ENCODE data around the gene MLKL. TPM values are rescaled to one million over a fixed set of nuclear protein-coding genes. Genes with fewer than 3 reads are reported as not detected.

MLKL gene
- total and polyA plus RNA-seq, 2 of the 13 experiments (the other 11 are each of a cell fraction or from before 2014, with no cell fraction given) = 6.4 to 10.7 TPM

GRCh38 chr16:74700438-74701225, at the start of gene MLKL (continued):
- 0 out of 2 replicates have a peak, but pooled peaks have one; percentile 46 for TF ChIP-seq ZNF839 (CRISPR knock-in tag; IDR thresholded peaks at IDR 0.05; ENCODE audit: borderline replicate concordance)
- TF ChIP-seq SNAI1 (CRISPR knock-in tag; IDR thresholded peaks at IDR 0.05; ENCODE audit: borderline replicate concordance) = peak; percentile 91; the same call in 1 of the 2 replicates
- TF ChIP-seq CBX5 (CRISPR knock-in tag; IDR thresholded peaks at IDR 0.05; ENCODE audit: borderline replicate concordance) = no peak; the same call in 1 of the 2 replicates
- TF ChIP-seq, protein P1, sequence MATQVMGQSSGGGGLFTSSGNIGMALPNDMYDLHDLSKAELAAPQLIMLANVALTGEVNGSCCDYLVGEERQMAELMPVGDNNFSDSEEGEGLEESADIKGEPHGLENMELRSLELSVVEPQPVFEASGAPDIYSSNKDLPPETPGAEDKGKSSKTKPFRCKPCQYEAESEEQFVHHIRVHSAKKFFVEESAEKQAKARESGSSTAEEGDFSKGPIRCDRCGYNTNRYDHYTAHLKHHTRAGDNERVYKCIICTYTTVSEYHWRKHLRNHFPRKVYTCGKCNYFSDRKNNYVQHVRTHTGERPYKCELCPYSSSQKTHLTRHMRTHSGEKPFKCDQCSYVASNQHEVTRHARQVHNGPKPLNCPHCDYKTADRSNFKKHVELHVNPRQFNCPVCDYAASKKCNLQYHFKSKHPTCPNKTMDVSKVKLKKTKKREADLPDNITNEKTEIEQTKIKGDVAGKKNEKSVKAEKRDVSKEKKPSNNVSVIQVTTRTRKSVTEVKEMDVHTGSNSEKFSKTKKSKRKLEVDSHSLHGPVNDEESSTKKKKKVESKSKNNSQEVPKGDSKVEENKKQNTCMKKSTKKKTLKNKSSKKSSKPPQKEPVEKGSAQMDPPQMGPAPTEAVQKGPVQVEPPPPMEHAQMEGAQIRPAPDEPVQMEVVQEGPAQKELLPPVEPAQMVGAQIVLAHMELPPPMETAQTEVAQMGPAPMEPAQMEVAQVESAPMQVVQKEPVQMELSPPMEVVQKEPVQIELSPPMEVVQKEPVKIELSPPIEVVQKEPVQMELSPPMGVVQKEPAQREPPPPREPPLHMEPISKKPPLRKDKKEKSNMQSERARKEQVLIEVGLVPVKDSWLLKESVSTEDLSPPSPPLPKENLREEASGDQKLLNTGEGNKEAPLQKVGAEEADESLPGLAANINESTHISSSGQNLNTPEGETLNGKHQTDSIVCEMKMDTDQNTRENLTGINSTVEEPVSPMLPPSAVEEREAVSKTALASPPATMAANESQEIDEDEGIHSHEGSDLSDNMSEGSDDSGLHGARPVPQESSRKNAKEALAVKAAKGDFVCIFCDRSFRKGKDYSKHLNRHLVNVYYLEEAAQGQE (IDR thresholded peaks at IDR 0.05; ENCODE audit: borderline replicate concordance in 1 of 2, low read depth in 1 of 2, low read length in 2 of 2) = no peak; a peak in 1 of 4 replicates
- no peak for TF ChIP-seq ZNF562 (CRISPR knock-in tag; IDR thresholded peaks at IDR 0.05; ENCODE audit: borderline replicate concordance)
- 0 out of 2 replicates have a peak, but pooled peaks have one; percentile 63 for TF ChIP-seq ZNF33B (CRISPR knock-in tag; IDR thresholded peaks at IDR 0.05)
- TF ChIP-seq AFF4 (CRISPR knock-in tag; IDR thresholded peaks at IDR 0.05) = no peak
- no peak for TF ChIP-seq ZZZ3 (CRISPR knock-in tag; IDR thresholded peaks at IDR 0.05; ENCODE audit: borderline replicate concordance)
- TF ChIP-seq ZNF616 (CRISPR knock-in tag; IDR thresholded peaks at IDR 0.05; ENCODE audit: low read depth) = 0 out of 2 replicates have a peak, but pooled peaks have one; percentile 25
- TF ChIP-seq ZNF207 (IDR thresholded peaks at IDR 0.05; ENCODE audit: borderline replicate concordance) = no peak
- peak; percentile 66; the same call in 1 of the 2 replicates for TF ChIP-seq KDM3A (CRISPR knock-in tag; IDR thresholded peaks at IDR 0.05; ENCODE audit: low read depth)
- TF ChIP-seq RFX3 (CRISPR knock-in tag; IDR thresholded peaks at IDR 0.05) = no peak
- peak; percentile 79 to 89 for TF ChIP-seq POLR2A (IDR thresholded peaks at IDR 0.05; ENCODE audit: insufficient read depth in 1 of 2, low read depth in 2 of 2, low read length in 2 of 2)
- TF ChIP-seq ZNF782 (CRISPR knock-in tag; IDR thresholded peaks at IDR 0.05; ENCODE audit: borderline replicate concordance) = peak; percentile 84; the same call in 1 of the 2 replicates
- no peak for TF ChIP-seq ZNF720 (CRISPR knock-in tag; IDR thresholded peaks at IDR 0.05)
- TF ChIP-seq YEATS2 (CRISPR knock-in tag; IDR thresholded peaks at IDR 0.05; ENCODE audit: borderline replicate concordance) = peak; percentile 68; the same call in 1 of the 2 replicates
- TF ChIP-seq AGO2 (optimal IDR thresholded peaks at IDR 0.05; ENCODE audit: low read depth, low read length) = peak; percentile 69
- TF ChIP-seq ZNF773 (CRISPR knock-in tag; IDR thresholded peaks at IDR 0.05; ENCODE audit: borderline replicate concordance) = no peak
- no peak for TF ChIP-seq ATAD3A (CRISPR knock-in tag; IDR thresholded peaks at IDR 0.05)
- peak; percentile 75 for TF ChIP-seq ERF (CRISPR knock-in tag; IDR thresholded peaks at IDR 0.05)
- TF ChIP-seq ZNF44 (CRISPR knock-in tag; IDR thresholded peaks at IDR 0.05) = peak; percentile 59; the same call in 1 of the 2 replicates
- no peak; the same call in 1 of the 2 replicates for TF ChIP-seq TFAP4 (IDR thresholded peaks at IDR 0.05; ENCODE audit: borderline replicate concordance, low read depth)

Data from HepG2 (cell line).